DMS153 (cell line): Measurements from ENCODE around the gene ZNF512B.
"Not testable (repeated sequence)": the region's sequence is repeated elsewhere in the genome, so short reads cannot be mapped to it uniquely, and the experiment has no call there.

Source experiments
- DNase-seq: peaks from one replicate; lab custom pipeline; 2025; lab: John Stamatoyannopoulos, UW

ZNF512B gene

GRCh38 chr20:63978319-63979228, 8.8 kb upstream of the ZNF512B start:
- peak; percentile 38 for DNase-seq

DNA sequence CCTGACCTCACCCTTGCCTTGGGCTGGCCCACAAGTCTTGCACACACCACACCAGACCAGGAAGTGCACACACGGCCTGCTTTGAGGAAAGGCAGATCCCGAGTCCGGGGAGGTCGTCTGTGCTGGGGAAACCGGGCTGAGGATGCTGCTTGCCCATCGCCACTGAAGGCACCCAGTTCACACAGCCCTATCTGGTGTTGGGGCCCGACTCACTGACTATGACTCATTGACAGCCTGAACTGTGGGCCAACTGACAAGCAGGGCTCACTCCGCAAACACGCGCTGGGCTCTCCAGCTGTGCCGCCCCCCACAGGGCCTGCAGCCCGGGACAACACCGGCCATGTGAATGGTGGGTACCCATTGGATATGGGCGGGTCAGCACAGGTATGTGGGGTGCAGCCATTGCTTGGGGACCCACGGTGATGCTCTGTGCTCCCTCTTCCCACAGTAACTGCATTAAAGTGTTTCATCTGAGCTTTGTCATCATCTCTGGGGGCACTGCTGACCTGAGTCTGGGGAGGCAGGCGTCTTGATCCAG, 8.1 kb upstream of the ZNF512B start:
- DNase-seq = no peak

GRCh38 chr20:63976980-63977738, 7.4 kb upstream of the ZNF512B start:
- no peak for DNase-seq

- not testable (repeated sequence) for DNase-seq
Measured at GRCh38 chr20:63976511-63976910, 6.8 kb upstream of the ZNF512B start.

- DNase-seq = peak; percentile 88
Measured at GRCh38 chr20:63974402-63975200, 4.9 kb upstream of the ZNF512B start.

DNA sequence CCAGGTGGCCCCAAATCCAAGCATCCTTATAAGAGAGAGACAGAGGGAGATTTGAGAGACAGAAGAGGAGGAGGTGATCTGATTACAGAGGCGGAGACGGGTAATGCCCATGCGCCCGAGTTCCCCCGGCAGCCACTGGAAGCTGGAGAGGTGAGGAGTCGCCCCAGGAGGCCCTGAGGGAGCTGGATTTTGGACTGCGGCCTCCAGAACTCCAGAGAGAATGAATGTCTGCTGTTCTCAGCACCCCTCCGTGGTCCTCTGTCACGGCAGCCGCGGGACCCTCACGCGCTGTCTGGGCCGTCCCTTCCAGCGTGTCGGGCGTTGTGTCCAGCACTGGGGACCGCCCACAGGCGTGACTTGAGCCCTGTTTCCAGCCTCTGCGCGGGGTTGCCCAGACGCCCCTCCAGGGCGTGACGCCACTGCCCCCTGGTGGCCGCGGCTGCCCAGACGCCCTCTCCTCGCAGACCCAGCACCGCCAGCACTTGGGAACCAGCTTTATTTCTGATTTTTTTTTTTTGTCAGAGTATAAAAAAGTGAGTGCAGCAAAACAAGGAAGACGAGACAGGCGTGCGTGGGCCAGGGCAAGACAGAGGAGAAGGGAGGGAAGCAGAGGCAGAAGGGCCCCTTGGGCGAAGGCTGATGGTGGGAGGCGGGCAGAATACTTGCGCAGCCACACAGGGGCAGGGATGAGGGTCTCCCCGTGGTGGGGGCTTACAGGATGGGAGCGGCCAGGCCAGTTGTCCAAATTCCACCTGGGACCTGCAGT, 4.1 kb upstream of the ZNF512B start:
- DNase-seq = peak; percentile 73

GRCh38 chr20:63973160-63973479, 3.4 kb upstream of the ZNF512B start:
- no peak for DNase-seq

DNA sequence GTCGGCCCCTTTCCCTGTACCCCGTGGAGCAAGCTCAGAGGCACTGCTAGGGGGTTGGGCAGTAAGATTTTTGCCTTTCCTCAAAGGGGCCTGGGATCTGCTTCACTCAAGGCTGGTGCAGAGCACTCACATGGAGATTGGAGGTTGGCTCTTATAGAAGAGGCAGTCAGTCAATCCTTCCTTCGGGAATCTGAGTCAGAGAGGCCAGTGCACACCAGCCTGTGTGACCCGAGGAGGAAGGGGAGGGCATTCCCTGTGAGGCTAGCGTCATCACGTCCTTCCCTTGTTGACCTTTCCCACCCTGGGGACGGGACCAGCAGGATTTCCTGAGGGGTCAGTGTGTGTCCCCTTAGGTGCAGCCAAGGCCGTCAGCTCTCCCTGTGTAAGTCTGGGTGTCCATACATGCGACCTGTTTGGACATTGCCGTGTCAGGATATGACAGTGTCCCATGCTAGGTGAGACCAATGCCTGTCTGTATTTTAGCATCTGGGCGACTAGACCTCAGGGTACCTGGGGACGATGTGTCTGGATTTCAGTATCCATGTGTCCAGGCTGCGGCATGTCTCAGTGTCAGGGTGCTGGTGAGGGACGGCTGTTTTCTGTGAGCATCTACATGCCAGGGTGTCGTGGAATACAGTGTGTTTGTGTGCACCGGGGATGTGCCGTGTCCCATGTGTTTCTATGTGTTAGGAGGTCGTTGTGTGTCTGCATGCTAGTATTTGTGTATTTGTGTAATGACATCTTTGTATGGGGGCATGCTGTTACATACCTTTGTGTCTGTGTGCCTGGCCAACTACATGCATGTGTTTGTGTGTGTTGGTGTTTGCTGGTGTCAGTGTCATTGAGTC, 2.8 kb upstream of the ZNF512B start:
- no peak for DNase-seq

- DNase-seq = not testable (repeated sequence)
Measured at GRCh38 chr20:63971960-63972311, 2.2 kb upstream of the ZNF512B start.

- DNase-seq = no peak
Measured at GRCh38 chr20:63970714-63971431, 1.1 kb upstream of the ZNF512B start.

DNA sequence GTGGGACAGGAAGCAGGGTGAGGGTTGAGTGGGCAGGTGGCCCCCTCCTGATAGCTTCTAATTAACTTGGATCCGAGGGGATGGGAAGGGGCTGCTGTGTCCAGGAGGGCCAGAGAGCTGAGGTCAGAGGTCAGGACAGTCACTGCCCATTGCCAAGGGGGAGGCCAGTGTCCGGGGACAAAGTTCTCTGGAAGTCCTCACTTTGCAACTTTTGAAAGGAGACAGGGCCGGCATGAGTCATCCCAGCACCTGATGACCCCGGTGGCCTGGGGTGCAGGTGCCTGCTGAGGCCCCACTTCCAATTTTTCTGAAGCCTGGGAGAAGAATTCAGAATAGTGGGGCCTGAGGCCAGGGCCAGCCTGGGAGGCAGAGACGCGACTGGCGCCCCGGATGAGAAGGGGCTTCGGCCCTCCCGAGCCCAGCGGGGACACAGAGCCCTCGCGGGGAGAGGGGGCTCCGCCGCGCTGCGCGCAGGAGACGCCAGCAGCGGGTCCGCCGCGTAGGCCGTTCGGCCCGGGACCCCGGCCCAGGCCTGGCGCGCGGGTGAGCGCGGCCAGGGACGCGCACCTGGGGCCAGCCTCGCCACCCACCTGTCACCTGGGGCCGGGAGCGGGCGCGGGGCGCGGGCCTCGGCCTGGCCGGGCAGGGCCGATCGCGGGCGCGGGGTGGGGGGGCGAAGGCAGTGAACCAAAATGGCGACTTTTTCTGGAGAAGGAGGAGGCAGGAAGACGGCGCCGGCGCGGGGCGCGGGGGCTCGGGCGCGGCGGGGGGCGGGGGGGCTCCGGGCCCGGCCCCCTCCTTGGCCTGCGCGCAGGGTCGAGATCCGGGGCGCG, 586 bp downstream of the ZNF512B start:
- no peak for DNase-seq

DNA sequence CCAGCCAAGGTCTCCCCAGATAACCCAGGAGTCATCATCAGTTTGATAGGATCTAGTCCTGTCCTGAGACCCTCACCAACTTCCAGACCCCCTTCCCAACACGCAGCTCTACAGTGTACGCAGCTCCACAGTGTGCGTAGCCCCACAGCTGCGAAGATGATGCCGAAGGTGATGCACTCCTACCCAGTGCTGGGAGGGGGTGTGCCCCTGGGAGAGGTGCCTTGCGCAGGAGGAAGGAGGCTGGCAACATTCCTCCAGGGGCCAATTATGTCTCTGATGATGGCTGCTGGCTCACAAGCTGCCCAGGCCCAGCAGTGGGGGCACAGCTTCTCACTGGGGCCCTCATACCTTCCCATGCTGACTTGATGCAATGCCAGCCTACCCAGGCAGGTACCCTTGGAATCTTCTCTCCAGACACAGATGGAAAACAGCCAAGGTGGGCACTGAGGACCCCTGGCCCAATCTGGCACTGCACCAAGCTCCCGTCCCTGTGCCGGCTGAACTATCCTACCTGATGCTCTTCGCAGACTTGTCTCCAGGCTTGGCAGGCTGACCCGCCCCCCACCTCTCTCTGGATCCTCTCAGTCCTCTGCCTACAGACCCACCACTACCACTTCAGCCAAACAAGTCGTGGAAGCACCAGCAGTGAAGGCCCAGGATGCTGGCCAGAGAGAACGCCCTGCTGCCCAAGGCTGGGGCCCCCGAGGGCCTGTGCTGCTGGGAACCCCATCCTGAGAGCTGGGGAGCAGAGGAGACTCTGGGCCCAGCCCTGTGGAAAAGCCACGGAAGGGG, 1.4 kb downstream of the ZNF512B start:
- no peak for DNase-seq

DNA sequence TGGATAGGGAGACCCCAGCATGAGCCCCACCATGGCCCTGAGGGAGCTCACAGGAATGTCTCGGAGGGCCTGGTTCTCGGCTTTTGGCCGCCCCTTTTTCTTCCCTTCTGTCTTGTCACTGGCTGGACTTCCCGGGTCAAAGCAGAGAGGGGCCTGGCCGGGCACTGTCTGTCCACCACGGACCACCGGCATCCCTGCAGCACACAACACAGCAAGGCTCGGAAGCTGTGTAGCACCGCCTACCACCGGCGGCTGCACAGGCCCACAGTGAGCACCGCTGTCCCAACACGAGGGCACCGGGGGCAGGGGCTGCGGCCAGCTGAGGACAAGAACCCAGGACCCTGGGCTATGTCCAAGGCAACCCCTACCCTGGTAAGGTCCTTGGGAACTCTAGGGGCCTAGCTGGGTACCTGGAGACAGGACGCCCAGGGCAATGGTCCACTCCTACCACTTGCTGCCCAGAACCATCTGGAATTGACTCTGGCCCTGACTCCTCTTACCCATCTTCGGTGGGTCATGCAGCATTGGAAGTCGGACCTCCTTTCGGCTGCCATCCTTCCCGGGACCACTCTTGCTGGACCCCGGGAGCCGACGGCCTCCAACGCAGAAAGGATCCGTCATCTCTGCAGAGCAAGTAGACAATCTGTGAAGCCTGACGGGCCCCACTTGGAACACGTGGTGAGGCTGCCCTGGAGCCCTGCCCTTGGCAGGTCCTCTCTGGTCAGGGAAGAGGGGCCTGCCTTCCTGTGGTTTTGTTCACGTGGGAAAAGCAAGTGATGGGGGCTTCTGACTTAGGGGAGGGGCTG, 2.2 kb downstream of the ZNF512B start:
- no peak for DNase-seq

DNA sequence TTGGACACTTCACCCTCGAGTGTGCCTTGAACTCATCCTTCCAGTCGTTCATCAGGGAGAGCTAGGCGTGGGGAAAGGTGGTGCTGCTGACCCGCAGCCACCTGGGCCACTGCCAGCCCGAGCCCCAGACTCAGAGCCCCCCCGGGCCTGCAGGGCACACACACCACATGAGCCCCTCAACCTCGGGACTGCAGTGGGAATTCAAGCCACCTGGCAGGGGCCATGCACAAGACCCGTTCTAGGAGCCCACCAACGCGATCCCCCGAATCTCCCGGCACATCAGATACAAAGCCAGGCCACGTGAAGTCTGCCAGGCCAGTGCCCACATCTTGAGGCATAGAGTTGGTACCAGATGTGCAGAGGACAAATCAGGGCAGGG, 2.8 kb downstream of the ZNF512B start:
- DNase-seq = no peak

GRCh38 chr20:63966172-63966943, 3.4 kb downstream of the ZNF512B start:
- DNase-seq = no peak

- DNase-seq = no peak
Measured at GRCh38 chr20:63964412-63964811, 5.3 kb downstream of the ZNF512B start.
